ENCODE results near the gene BST1. TPM values are rescaled to one million over a fixed set of nuclear protein-coding genes. Genes with fewer than 3 reads are reported as not detected.

The BST1 gene
- total and polyA plus RNA-seq, 2 of the 8 experiments (the other 6 are each of a cell fraction or from before 2014, with no cell fraction given) = 0.52 to 0.54 TPM

DNA sequence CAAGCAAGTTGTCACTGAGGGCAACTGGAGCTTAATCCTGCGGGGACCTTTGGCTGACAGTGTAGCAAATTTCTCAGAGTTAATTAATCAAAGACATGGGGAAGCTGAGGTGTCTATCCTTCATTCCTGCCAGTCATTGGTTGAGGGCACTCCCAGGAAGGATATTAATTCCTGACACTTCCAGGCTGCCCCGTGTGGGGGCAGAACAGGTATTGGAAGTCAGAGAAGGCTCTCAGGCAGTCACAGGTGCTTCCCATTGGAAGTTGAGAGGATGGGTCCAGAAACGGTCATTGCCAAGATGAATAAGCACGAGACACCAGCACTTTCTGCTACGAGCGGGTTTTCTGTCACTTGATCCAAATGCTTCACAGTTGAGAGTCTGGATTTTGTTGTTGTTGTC is 46.1 kb downstream of the BST1 start:
- no peaks in the 10 kb centered on the region for H4K20me1 ChIP-seq (replicated peaks in 1 of 2; ENCODE audit: control insufficient read depth in 1 of 2, insufficient read depth in 2 of 2, low read length in 2 of 2)
- H3K9me3 ChIP-seq (ENCODE audit: insufficient read depth in 2 of 2, low read depth in 1 of 2, low read length in 1 of 2) = no peaks in the 10 kb centered on the region
- H2BK12ac ChIP-seq (ENCODE audit: low read depth, low read length) = no peak overlapping the region
- no peak overlapping the region for H2BK120ac ChIP-seq (replicated peaks; ENCODE audit: low read depth, low read length)
- no peaks in the 10 kb centered on the region for H3K36me3 ChIP-seq (ENCODE audit: control insufficient read depth in 2 of 4, insufficient read depth in 4 of 4, low read length in 3 of 4)
- no peaks in the 10 kb centered on the region for H3K79me1 ChIP-seq (ENCODE audit: low read depth, low read length)
- H2BK20ac ChIP-seq (ENCODE audit: low read length) = no peak overlapping the region
- no peak overlapping the region for H3K14ac ChIP-seq (ENCODE audit: insufficient read length)
- no peak overlapping the region for H3K4ac ChIP-seq (replicated peaks; ENCODE audit: insufficient read length, low read depth, low read length)
- POLR2A ChIA-PET (ENCODE audit: partially characterized antibody) = no interaction called here
- FAIRE-seq (peak; percentile 76), DNase-seq (ENCODE audit: low read depth in 1 of 2, low spot score in 2 of 2) (no peak)
- peaks cover 0 to 1% (median 0%) of the 10 kb centered on the region in 4 experiments; a peak in 1 of 7 replicates for H3K27me3 ChIP-seq (replicated peaks in 1 of 4; ENCODE audit: control insufficient read depth in 3 of 4, extremely low read depth in 1 of 4, insufficient read depth in 3 of 4, low read length in 3 of 4)
- H3K56ac ChIP-seq (replicated peaks; ENCODE audit: insufficient read length, low read depth, low read length) = no peak overlapping the region
- no peak overlapping the region for H4K5ac ChIP-seq (ENCODE audit: insufficient read length, low read depth, low read length)
- no peaks in the 10 kb centered on the region for H3K23me2 ChIP-seq (ENCODE audit: low read depth, low read length)
- H2AK5ac ChIP-seq (ENCODE audit: low read depth, low read length) = no peak overlapping the region
- H2BK15ac ChIP-seq (ENCODE audit: low read length) = no peak overlapping the region; the same call in 1 of the 2 replicates
- TF ChIP-seq RFX5 (IDR thresholded peaks at IDR 0.05; ENCODE audit: borderline replicate concordance, low read depth, low read length) (no peak), RAD21 (IDR thresholded peaks at IDR 0.05 in 1 of 2, conservative IDR thresholded peaks at IDR 0.05 in 1 of 2; ENCODE audit: low read depth in 2 of 2, low read length in 2 of 2) (peak; percentile 27 to 49; a peak in 3 of 4 replicates)
- TF ChIP-seq, protein P1, sequence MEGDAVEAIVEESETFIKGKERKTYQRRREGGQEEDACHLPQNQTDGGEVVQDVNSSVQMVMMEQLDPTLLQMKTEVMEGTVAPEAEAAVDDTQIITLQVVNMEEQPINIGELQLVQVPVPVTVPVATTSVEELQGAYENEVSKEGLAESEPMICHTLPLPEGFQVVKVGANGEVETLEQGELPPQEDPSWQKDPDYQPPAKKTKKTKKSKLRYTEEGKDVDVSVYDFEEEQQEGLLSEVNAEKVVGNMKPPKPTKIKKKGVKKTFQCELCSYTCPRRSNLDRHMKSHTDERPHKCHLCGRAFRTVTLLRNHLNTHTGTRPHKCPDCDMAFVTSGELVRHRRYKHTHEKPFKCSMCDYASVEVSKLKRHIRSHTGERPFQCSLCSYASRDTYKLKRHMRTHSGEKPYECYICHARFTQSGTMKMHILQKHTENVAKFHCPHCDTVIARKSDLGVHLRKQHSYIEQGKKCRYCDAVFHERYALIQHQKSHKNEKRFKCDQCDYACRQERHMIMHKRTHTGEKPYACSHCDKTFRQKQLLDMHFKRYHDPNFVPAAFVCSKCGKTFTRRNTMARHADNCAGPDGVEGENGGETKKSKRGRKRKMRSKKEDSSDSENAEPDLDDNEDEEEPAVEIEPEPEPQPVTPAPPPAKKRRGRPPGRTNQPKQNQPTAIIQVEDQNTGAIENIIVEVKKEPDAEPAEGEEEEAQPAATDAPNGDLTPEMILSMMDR (IDR thresholded peaks at IDR 0.05; ENCODE audit: control extremely low read depth in 1 of 3, insufficient read depth in 1 of 3, low read depth in 1 of 3, low read length in 3 of 3) = peak; percentile 18 to 46 (median 31); a peak in 3 of 4 replicates
- H4K8ac ChIP-seq (ENCODE audit: extremely low read depth, insufficient read depth, low read length) = no peak overlapping the region
- WGBS, 2 experiments (ENCODE audit: extremely low coverage in 1 of 2, insufficient coverage in 1 of 2, insufficient read length in 1 of 2, insufficient replicate concordance in 2 of 2, low coverage in 1 of 2, low lambda C conversion rate in 2 of 2, missing lambda C conversion rate in 1 of 2) = 82% methylated on average over 6 of the region's 6 CpGs; no CpG with 5 or more reads in 1 of the 2 experiments
- no peak overlapping the region for H3K18ac ChIP-seq (ENCODE audit: extremely low read depth, low read length)
- no peak overlapping the region for H3K9ac ChIP-seq (replicated peaks in 1 of 4; ENCODE audit: extremely low read depth in 1 of 4, low read depth in 3 of 4, low read length in 3 of 4)
- H3K79me2 ChIP-seq (ENCODE audit: control insufficient read depth in 1 of 2, insufficient read depth in 2 of 2, low read length in 2 of 2) = no peaks in the 10 kb centered on the region
- no peaks in the 10 kb centered on the region for H3K4me1 ChIP-seq (replicated peaks in 1 of 4; ENCODE audit: control insufficient read depth in 3 of 4, insufficient read depth in 4 of 4, low read length in 3 of 4)
- CTCF ChIA-PET (ENCODE audit: partially characterized antibody) = interaction anchor here (0.7 to 3.6 kb wide), 11 partner anchors 9 to 134 kb away, joined by 3 to 21 read pairs (median 5); no protein-coding TSS in a partner anchor
- H3K4me3 ChIP-seq (ENCODE audit: extremely low read depth in 1 of 4, insufficient read depth in 2 of 4, low read depth in 3 of 4, low read length in 4 of 4) = no peak overlapping the region
- H2BK5ac ChIP-seq (ENCODE audit: low read depth, low read length) = no peak overlapping the region
- H3K27ac ChIP-seq (ENCODE audit: low read depth, low read length) = no peak overlapping the region
- H3K4me2 ChIP-seq (ENCODE audit: insufficient read depth in 1 of 2, low read depth in 2 of 2, low read length in 2 of 2) = no peak overlapping the region
- H3K23ac ChIP-seq (ENCODE audit: insufficient read length) = no peak overlapping the region
- H2AFZ ChIP-seq (ENCODE audit: low read length) = no peak overlapping the region
- no peak overlapping the region for H4K91ac ChIP-seq (replicated peaks; ENCODE audit: insufficient read length, low read length)
